Heart left ventricle (tissue), 13 donors: ENCODE measurements around the gene CSTPP1.

Source experiments
- CTCF ChIP-seq, 12 donors: fragments of 200-600 bp; sonication (generic) in 4 of 12; IDR thresholded peaks; one replicate each; pipeline versions ENCODE4 v1.5.0 to v1.8.0; 2018 to 2022; ENCODE audit warnings: antibody characterized with exemption in 12 of 12, mild to moderate bottlenecking in 5 of 12
- POLR2A ChIP-seq, 2 donors: fragments of 450-650 bp; IDR thresholded peaks; one replicate each; pipeline ENCODE4 v1.6.1; 2017; ENCODE audit warnings: antibody characterized with exemption in 2 of 2, mild to moderate bottlenecking in 2 of 2, moderate library complexity in 2 of 2
- donor health status: ischemic (EF 13 %, LVEDD 7.1; RV severe dilation, severe dysfunction).
- donor health status: DM: no; HTN: yes; CAD: no.
- donor health status: DM: no; HTN: no; CAD: no.
- donor health status: ischemic (EF 25% LVEDD 6.9; RV normal size, moderate dysfunction).
- donor health status: ischemic (EF 25% LVEDD 5.7; RV mildly dilated, moderate dysfunction).
- donor health status: ischemic (EF 35%, LVEDD 5.7; RV mildly dilated, moderate dysfunction).
- donor health status: nonischemic (EF 11% LVEDD 7.7; RV severe dilation, severe dysfunction).
- donor health status: DM: yes; HTN: yes; CAD: no.
- donor health status: PGD.
- donor health status: ischemic (EF 29% LVEDD 5.4; RV normal size, mild dysfunction).
- donor health status: nonischemic (EF 23%, LVEDD 6.1; RV moderate dilation, normal function).

- TF ChIP-seq CTCF (IDR thresholded peaks at IDR 0.05) (peak in 3 of 12 donors; percentile 9 to 23 (median 18)), POLR2A (IDR thresholded peaks at IDR 0.05) (no peak)
Measured at GRCh38 chr11:46896719-46897406, 39.7 kb upstream of the CSTPP1 start.
